ENCODE data around the gene HOXD13.

HOXD13 gene

GRCh38 chr2:176082525-176082823 lies 10.0 kb upstream of the HOXD13 start:
- 4 to 7% methylated on average over 7 of the region's 10 CpGs for WGBS, 2 experiments (ENCODE audit: insufficient coverage in 2 of 2)
- no peaks in the 10 kb centered on the region for H3K36me3 ChIP-seq (ENCODE audit: control insufficient read depth, insufficient read depth, low read length)
- peaks cover 16% of the 10 kb centered on the region for H3K4me1 ChIP-seq (ENCODE audit: control insufficient read depth, insufficient read depth, low read length, poor library complexity, severe bottlenecking)
- no peaks in the 10 kb centered on the region for H3K9me3 ChIP-seq (ENCODE audit: control insufficient read depth, low read length)
- no peak overlapping the region for H3K27ac ChIP-seq (ENCODE audit: low read depth, low read length, severe bottlenecking)
- no peak overlapping the region for H3K4me3 ChIP-seq (ENCODE audit: extremely low read depth, insufficient read depth, low read length, poor library complexity, severe bottlenecking)

- Histone ChIP-seq H3K4me3 (ENCODE audit: extremely low read depth, insufficient read depth, low read length, poor library complexity, severe bottlenecking) (no peak overlapping the region), H3K36me3 (ENCODE audit: control insufficient read depth, insufficient read depth, low read length) (no peaks in the 10 kb centered on the region), H3K9me3 (ENCODE audit: control insufficient read depth, low read length) (no peaks in the 10 kb centered on the region), H3K27ac (ENCODE audit: low read depth, low read length, severe bottlenecking) (no peak overlapping the region), H3K4me1 (ENCODE audit: control insufficient read depth, insufficient read depth, low read length, poor library complexity, severe bottlenecking) (peaks cover 21% of the 10 kb centered on the region)
- 0 to 1% methylated on average over 52 to 60 of the region's 66 CpGs for WGBS, 2 experiments (ENCODE audit: insufficient coverage in 2 of 2)
Observed at GRCh38 chr2:176082824-176083751, 9.4 kb upstream of the HOXD13 start.

GRCh38 chr2:176083796-176084261 lies 8.7 kb upstream of the HOXD13 start, which contains the start of gene EVX2:
Gene EVX2, minus strand, starts transcription at chr2:176083962. Its CDS starts 186 bp downstream, at chr2:176083776.
- H3K4me3 ChIP-seq (ENCODE audit: extremely low read depth, insufficient read depth, low read length, poor library complexity, severe bottlenecking) = no peak within 1 kb of the TSS
- H3K27ac ChIP-seq (ENCODE audit: low read depth, low read length, severe bottlenecking) = no peak within 1 kb of the TSS
- H3K36me3 ChIP-seq (ENCODE audit: control insufficient read depth, insufficient read depth, low read length) = no peaks in the 10 kb centered on the region
- 1 to 3% methylated on average over 15 to 16 of the region's 27 CpGs for WGBS, 2 experiments (ENCODE audit: insufficient coverage in 2 of 2)
- H3K9me3 ChIP-seq (ENCODE audit: control insufficient read depth, low read length) = no peaks in the 10 kb centered on the region
- H3K4me1 ChIP-seq (ENCODE audit: control insufficient read depth, insufficient read depth, low read length, poor library complexity, severe bottlenecking) = peaks cover 21% of the 10 kb centered on the region

GRCh38 chr2:176084611-176085119 lies 7.9 kb upstream of the HOXD13 start:
- WGBS, 2 experiments (ENCODE audit: insufficient coverage in 2 of 2) = 1 to 3% methylated on average over 16 to 23 of the region's 26 CpGs
- Histone ChIP-seq H3K4me3 (ENCODE audit: extremely low read depth, insufficient read depth, low read length, poor library complexity, severe bottlenecking) (no peak overlapping the region), H3K9me3 (ENCODE audit: control insufficient read depth, low read length) (no peaks in the 10 kb centered on the region), H3K27ac (ENCODE audit: low read depth, low read length, severe bottlenecking) (no peak overlapping the region), H3K4me1 (ENCODE audit: control insufficient read depth, insufficient read depth, low read length, poor library complexity, severe bottlenecking) (peaks cover 21% of the 10 kb centered on the region), H3K36me3 (ENCODE audit: control insufficient read depth, insufficient read depth, low read length) (no peaks in the 10 kb centered on the region)

GRCh38 chr2:176085120-176085788 lies 7.3 kb upstream of the HOXD13 start:
- H3K4me3 ChIP-seq (ENCODE audit: extremely low read depth, insufficient read depth, low read length, poor library complexity, severe bottlenecking) = no peak overlapping the region
- H3K4me1 ChIP-seq (ENCODE audit: control insufficient read depth, insufficient read depth, low read length, poor library complexity, severe bottlenecking) = peaks cover 21% of the 10 kb centered on the region
- 1 to 2% methylated on average over 27 to 28 of the region's 40 CpGs for WGBS, 2 experiments (ENCODE audit: insufficient coverage in 2 of 2)
- H3K27ac ChIP-seq (ENCODE audit: low read depth, low read length, severe bottlenecking) = no peak overlapping the region
- H3K36me3 ChIP-seq (ENCODE audit: control insufficient read depth, insufficient read depth, low read length) = no peaks in the 10 kb centered on the region
- H3K9me3 ChIP-seq (ENCODE audit: control insufficient read depth, low read length) = no peaks in the 10 kb centered on the region

GRCh38 chr2:176085861-176086771 lies 6.4 kb upstream of the HOXD13 start:
- Histone ChIP-seq H3K9me3 (ENCODE audit: control insufficient read depth, low read length) (no peaks in the 10 kb centered on the region), H3K36me3 (ENCODE audit: control insufficient read depth, insufficient read depth, low read length) (no peaks in the 10 kb centered on the region), H3K4me3 (ENCODE audit: extremely low read depth, insufficient read depth, low read length, poor library complexity, severe bottlenecking) (peak overlapping the region; percentile 11), H3K4me1 (ENCODE audit: control insufficient read depth, insufficient read depth, low read length, poor library complexity, severe bottlenecking) (peaks cover 21% of the 10 kb centered on the region), H3K27ac (ENCODE audit: low read depth, low read length, severe bottlenecking) (no peak overlapping the region)
- WGBS, 2 experiments (ENCODE audit: insufficient coverage in 2 of 2) = 1% methylated on average over 27 to 37 of the region's 46 CpGs

- peak overlapping the region; percentile 26 for H3K4me3 ChIP-seq (ENCODE audit: extremely low read depth, insufficient read depth, low read length, poor library complexity, severe bottlenecking)
Observed at GRCh38 chr2:176087330-176088047, 5.0 kb upstream of the HOXD13 start.

GRCh38 chr2:176088048-176088936 lies 4.2 kb upstream of the HOXD13 start:
- H3K4me1 ChIP-seq (ENCODE audit: control insufficient read depth, insufficient read depth, low read length, poor library complexity, severe bottlenecking) = peaks cover 18% of the 10 kb centered on the region
- H3K4me3 ChIP-seq (ENCODE audit: extremely low read depth, insufficient read depth, low read length, poor library complexity, severe bottlenecking) = peak overlapping the region; percentile 26
- H3K9me3 ChIP-seq (ENCODE audit: control insufficient read depth, low read length) = no peaks in the 10 kb centered on the region
- H3K36me3 ChIP-seq (ENCODE audit: control insufficient read depth, insufficient read depth, low read length) = no peaks in the 10 kb centered on the region
- 2 to 3% methylated on average over 32 to 34 of the region's 49 CpGs for WGBS, 2 experiments (ENCODE audit: insufficient coverage in 2 of 2)
- no peak overlapping the region for H3K27ac ChIP-seq (ENCODE audit: low read depth, low read length, severe bottlenecking)

More at GRCh38 chr2:176087330-176088047, 5.0 kb upstream of the HOXD13 start:
- Histone ChIP-seq H3K4me1 (ENCODE audit: control insufficient read depth, insufficient read depth, low read length, poor library complexity, severe bottlenecking) (peaks cover 21% of the 10 kb centered on the region), H3K36me3 (ENCODE audit: control insufficient read depth, insufficient read depth, low read length) (no peaks in the 10 kb centered on the region), H3K9me3 (ENCODE audit: control insufficient read depth, low read length) (no peaks in the 10 kb centered on the region), H3K27ac (ENCODE audit: low read depth, low read length, severe bottlenecking) (no peak overlapping the region)
- 19 to 20% methylated on average over 26 to 28 of the region's 29 CpGs for WGBS, 2 experiments (ENCODE audit: insufficient coverage in 2 of 2)

All from mesodermal cell (in vitro differentiated cells).